B cell (primary cell): ENCODE results near the gene F9. TPM values are rescaled to one million over a fixed set of nuclear protein-coding genes. Genes with fewer than 3 reads are reported as not detected.
A peak's percentile ranks its signal among the peaks of the same experiment; 100 is the strongest.

Source experiments
- ATAC-seq: fragments of 200-7000 bp; cut with Tn5 transposase; one replicate; pipeline ENCODE4 v1.10.0; 2021; ENCODE audit warnings: low read depth, mild to moderate bottlenecking, moderate number of reproducible peaks, moderate library complexity
- CTCF ChIA-PET: fragments of 350-600 bp; sonication (Branson Sonifier 250); formaldehyde crosslinking; loops from one replicate; lab custom pipeline; 2021; ENCODE audit warnings: antibody characterized with exemption, inconsistent platforms; lab: Charles Lee
- POLR2A ChIA-PET: fragments of 350-600 bp; sonication (Branson Sonifier 250); formaldehyde crosslinking; loops from one replicate; lab custom pipeline; 2021; ENCODE audit warnings: antibody characterized with exemption; lab: Charles Lee
- DNase-seq: peaks from one replicate; pipeline ENCODE4 v3.0.0; 2013
- H2AFZ ChIP-seq: 2 replicates; pipeline ENCODE4 v1.6.1; 2012; ENCODE audit warnings: mild to moderate bottlenecking, low read depth, low read length; ENCODE audit not compliant: insufficient read depth, poor library complexity, severe bottlenecking
- H3K27ac ChIP-seq, 2 donors: 1 replicate in 1 of 2; 2 replicates in 1 of 2; pipeline ENCODE4 v1.5.1; 2012 to 2013; ENCODE audit warnings: low read length in 2 of 2, mild to moderate bottlenecking in 2 of 2, moderate library complexity in 1 of 2
- H3K27me3 ChIP-seq, 4 experiments: fragments of 200-600 bp in 1 of 4; sonication (generic) in 1 of 4; replicated peaks in 1 of 4; 1 replicate in 2 of 4; 2 replicates in 2 of 4; pipeline versions ENCODE4 v1.6.1 to v1.7.0; 2013 to 2016; ENCODE audit warnings: low read length in 3 of 4, mild to moderate bottlenecking in 2 of 4, mixed read lengths in 1 of 4, moderate library complexity in 1 of 4; ENCODE audit not compliant: insufficient read depth in 4 of 4, control insufficient read depth in 3 of 4; ENCODE audit errors: control extremely low read depth in 1 of 4
- H3K36me3 ChIP-seq, 2 experiments: replicated peaks in 1 of 2; 1 replicate in 1 of 2; 2 replicates in 1 of 2; pipeline versions ENCODE4 v1.6.1 to v1.7.1; 2013; ENCODE audit warnings: low read length in 1 of 2; ENCODE audit not compliant: insufficient read depth in 2 of 2, control insufficient read depth in 1 of 2; ENCODE audit errors: control extremely low read depth in 1 of 2, extremely low read depth in 1 of 2
- H3K4me1 ChIP-seq, 2 donors: fragments of 200-600 bp in 1 of 2; sonication (generic) in 1 of 2; 1 replicate in 1 of 2; 2 replicates in 1 of 2; pipeline versions ENCODE4 v1.5.1 to v1.6.1; 2013 to 2017; ENCODE audit warnings: low read length in 2 of 2; ENCODE audit not compliant: control insufficient read depth in 2 of 2, insufficient read depth in 2 of 2
- H3K4me2 ChIP-seq: replicated peaks from 2 replicates; pipeline ENCODE3; 2012; ENCODE audit warnings: mild to moderate bottlenecking, low read depth, low read length; ENCODE audit not compliant: poor library complexity, severe bottlenecking
- H3K4me3 ChIP-seq, 5 experiments: fragments of 200-600 bp in 1 of 5; sonication (generic) in 1 of 5; 1 replicate in 3 of 5; 2 replicates in 2 of 5; pipeline versions ENCODE4 v1.5.1 to v1.7.0; 2011 to 2016; ENCODE audit warnings: low read length in 4 of 5, mild to moderate bottlenecking in 4 of 5, low read depth in 2 of 5, control low read depth in 1 of 5, moderate library complexity in 1 of 5; ENCODE audit not compliant: insufficient read depth in 1 of 5; ENCODE audit errors: control extremely low read depth in 1 of 5, extremely low read depth in 1 of 5
- H3K79me2 ChIP-seq: fragments of 200-600 bp; sonication (generic); one replicate; pipeline ENCODE4 v1.6.0; 2016; ENCODE audit warnings: low read length; ENCODE audit not compliant: control insufficient read depth, insufficient read depth
- H3K9ac ChIP-seq: fragments of 200-600 bp; sonication (generic); 2 replicates; pipeline ENCODE4 v1.6.1; 2017; ENCODE audit warnings: mild to moderate bottlenecking, low read length, moderate library complexity
- H3K9me3 ChIP-seq, 3 donors: one replicate each; pipeline versions ENCODE4 v1.6.1 to v1.7.1; 2013; ENCODE audit warnings: low read length in 2 of 3; ENCODE audit not compliant: control insufficient read depth in 2 of 3, insufficient read depth in 1 of 3; ENCODE audit errors: control extremely low read depth in 1 of 3
- H4K20me1 ChIP-seq: 2 replicates; pipeline ENCODE4 v1.6.0; 2012; ENCODE audit warnings: mild to moderate bottlenecking, low read length; ENCODE audit not compliant: insufficient read depth, control insufficient read depth, poor library complexity, severe bottlenecking
- H3K27ac Mint-ChIP-seq: one replicate; pipeline ENCODE4 v1.8.0; 2021; ENCODE audit warnings: mixed read lengths
- H3K27me3 Mint-ChIP-seq: one replicate; pipeline ENCODE4 v1.8.0; 2021; ENCODE audit warnings: mixed read lengths
- H3K4me1 Mint-ChIP-seq: one replicate; pipeline ENCODE4 v1.8.0; 2021; ENCODE audit warnings: mixed read lengths
- H3K4me3 Mint-ChIP-seq: one replicate; pipeline ENCODE4 v1.8.0; 2021; ENCODE audit warnings: mixed read lengths
- H3K9me3 Mint-ChIP-seq: one replicate; pipeline ENCODE4 v1.8.0; 2022; ENCODE audit warnings: mixed read lengths; ENCODE audit not compliant: insufficient read depth
- CTCF ChIP-seq: fragments of 200-600 bp; IDR thresholded peaks from one replicate; pipeline ENCODE4 v1.8.0; 2022; ENCODE audit warnings: antibody characterized with exemption, mild to moderate bottlenecking
- EZH2 ChIP-seq: IDR thresholded peaks from 2 replicates; pipeline ENCODE4 v1.6.1; 2012; ENCODE audit warnings: borderline replicate concordance, low read depth, mild to moderate bottlenecking, moderate library complexity, low read length; ENCODE audit not compliant: insufficient read depth, poor library complexity, severe bottlenecking
- WGBS: methylation state at CpG from one replicate; pipeline ENCODE4 v1.1.5; 2013; ENCODE audit warnings: missing lambda C conversion rate; ENCODE audit not compliant: insufficient coverage; 5-methylcytosine and 5-hydroxymethylcytosine counted together
- intact Hi-C: fragments of 100-400 bp; cut with micrococcal nuclease; formaldehyde crosslinking; loops from one replicate; pipeline ENCODE4 v1.10.0; 2022
- polyA plus RNA-seq: library from polyadenylated mRNA; depleted of rRNA; stranded (reverse); fragments of >200 nt; gene quantifications from 2 replicates; pipeline ENCODE4 v1.2.3, GENCODE V29; 2012
- total RNA-seq, 2 donors: library from RNA; stranded (reverse); fragments of 120-200 nt in 1 of 2; gene quantifications; 1 replicate in 1 of 2; 2 replicates in 1 of 2; pipeline versions ENCODE4 v1.2.3 to v1.2.4, GENCODE V29; 2013 to 2022

F9 gene
- total and polyA plus RNA-seq, 2 donors (not counting 1 experiment from before 2014, with no cell fraction given): not detected

DNA sequence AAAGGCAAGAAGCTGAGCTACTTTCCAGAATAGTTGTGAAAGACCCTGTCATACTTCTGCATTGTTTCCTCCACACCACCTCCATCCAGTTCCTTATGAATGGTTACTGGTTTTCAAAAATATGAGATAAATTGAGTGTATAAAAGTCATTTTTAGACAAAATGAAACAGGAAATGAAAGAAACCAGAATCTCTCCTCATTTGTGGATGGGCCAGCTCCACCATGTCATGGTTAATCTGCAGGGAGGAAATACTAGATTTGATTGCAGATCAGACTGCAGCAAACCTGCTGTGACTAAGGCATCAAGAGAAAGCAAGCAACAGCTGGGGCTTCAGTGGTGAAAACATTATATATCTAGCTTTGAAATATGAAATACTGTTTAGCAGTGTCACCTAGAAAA lies 23.8 kb downstream of the F9 start:
- Histone ChIP-seq H3K27ac (no peak overlapping the region), H3K4me2 (peak overlapping the region; percentile 34), H3K4me3 (no peak overlapping the region), H3K9me3 (no peaks in the 10 kb centered on the region), H3K9ac (no peak overlapping the region), H3K27me3 (no peaks in the 10 kb centered on the region), H3K79me2 (no peaks in the 10 kb centered on the region), H4K20me1 (no peaks in the 10 kb centered on the region), H2AFZ (peak overlapping the region; percentile 3), H3K36me3 (no peaks in the 10 kb centered on the region), H3K4me1 (peaks cover 14 to 16% of the 10 kb centered on the region in 2 donors)
- POLR2A ChIA-PET: no interaction called here
- Mint-ChIP-seq H3K4me1 (peaks cover 24% of the 10 kb centered on the region), H3K27ac (no peak overlapping the region), H3K9me3 (no peaks in the 10 kb centered on the region), H3K4me3 (peak overlapping the region; percentile 53), H3K27me3 (no peaks in the 10 kb centered on the region)
- DNase-seq (no peak), ATAC-seq (no peak)
- CTCF ChIA-PET: no interaction called here
- TF ChIP-seq CTCF: no peak
- TF ChIP-seq EZH2: no peak
- intact Hi-C loops: no loop called here

GRCh38 chrX:139554991-139555675 lies 24.6 kb downstream of the F9 start:
- Histone ChIP-seq H3K9me3 (no peaks in the 10 kb centered on the region), H3K4me3 (no peak overlapping the region), H4K20me1 (no peaks in the 10 kb centered on the region), H2AFZ (peak overlapping the region; percentile 3), H3K36me3 (no peaks in the 10 kb centered on the region), H3K79me2 (no peaks in the 10 kb centered on the region), H3K27ac (no peak overlapping the region), H3K4me1 (peaks cover 14 to 16% of the 10 kb centered on the region in 2 donors), H3K4me2 (peak overlapping the region; percentile 34), H3K27me3 (no peaks in the 10 kb centered on the region), H3K9ac (no peak overlapping the region)
- WGBS: 70% methylated on average over 21 of the region's 26 CpGs
- H3K9me3 Mint-ChIP-seq: no peaks in the 10 kb centered on the region
- no peak overlapping the region for H3K27ac Mint-ChIP-seq
- H3K4me3 Mint-ChIP-seq: peak overlapping the region; percentile 45
- DNase-seq: peak; percentile 1
- no peak for ATAC-seq
- CTCF ChIA-PET: no interaction called here
- no peak for TF ChIP-seq EZH2
- no peak for TF ChIP-seq CTCF
- peaks cover 24% of the 10 kb centered on the region for H3K4me1 Mint-ChIP-seq
- intact Hi-C loops: no loop called here
- no peaks in the 10 kb centered on the region for H3K27me3 Mint-ChIP-seq
- POLR2A ChIA-PET: no interaction called here
